Measurements from ENCODE around the gene METAP1.
"Not testable (repeated sequence)": the region's sequence is repeated elsewhere in the genome, so short reads cannot be mapped to it uniquely, and the experiment has no call there.

Gene METAP1

DNA sequence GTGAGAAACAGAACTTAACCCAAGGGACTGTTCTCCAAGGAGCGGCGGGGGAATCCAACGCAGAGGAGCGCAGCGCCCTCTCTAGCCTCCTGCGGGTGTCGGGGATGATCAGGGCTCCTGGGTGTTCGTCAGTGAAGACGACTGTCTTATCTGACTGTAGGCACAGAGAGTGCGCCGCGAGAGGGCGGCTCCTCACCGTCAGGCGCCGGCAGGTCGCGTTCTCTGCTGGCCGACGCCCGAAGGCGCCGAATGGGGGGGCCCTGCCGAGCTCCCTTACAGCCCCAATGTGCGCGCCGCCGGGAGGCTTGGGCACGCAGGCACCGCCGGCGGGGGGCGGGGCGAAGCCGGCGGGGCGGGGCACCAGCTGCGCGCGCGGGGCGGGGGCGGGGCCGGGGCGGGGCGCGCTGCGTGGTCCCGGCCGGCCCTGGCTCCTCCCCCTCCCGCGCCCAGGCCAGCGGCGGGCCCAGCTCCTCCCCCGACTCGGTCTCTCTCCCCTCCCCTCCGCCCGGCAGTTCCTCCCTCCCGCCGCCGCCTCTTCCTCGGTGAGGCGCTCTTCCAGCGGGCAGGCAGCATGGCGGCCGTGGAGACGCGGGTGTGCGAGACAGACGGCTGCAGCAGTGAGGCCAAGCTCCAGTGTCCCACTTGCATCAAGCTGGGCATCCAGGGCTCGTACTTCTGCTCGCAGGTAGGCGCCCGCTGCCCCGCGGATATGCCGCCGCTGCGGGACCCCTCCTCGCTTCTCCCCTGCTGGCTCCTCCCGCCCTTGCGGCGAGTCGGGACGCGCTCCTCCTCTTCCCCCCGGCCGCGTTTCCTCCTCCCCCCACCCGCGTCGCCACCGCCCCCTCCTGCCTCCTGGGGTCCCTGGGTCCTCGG lies at the start of gene METAP1:
METAP1 (plus strand) TSS at position 539 of the 873 bp plus-strand sequence; CDS start at position 572, 33 bp downstream.
- peak; percentile 90 to 92 for DNase-seq (ENCODE audit: low read depth in 2 of 2)

DNA sequence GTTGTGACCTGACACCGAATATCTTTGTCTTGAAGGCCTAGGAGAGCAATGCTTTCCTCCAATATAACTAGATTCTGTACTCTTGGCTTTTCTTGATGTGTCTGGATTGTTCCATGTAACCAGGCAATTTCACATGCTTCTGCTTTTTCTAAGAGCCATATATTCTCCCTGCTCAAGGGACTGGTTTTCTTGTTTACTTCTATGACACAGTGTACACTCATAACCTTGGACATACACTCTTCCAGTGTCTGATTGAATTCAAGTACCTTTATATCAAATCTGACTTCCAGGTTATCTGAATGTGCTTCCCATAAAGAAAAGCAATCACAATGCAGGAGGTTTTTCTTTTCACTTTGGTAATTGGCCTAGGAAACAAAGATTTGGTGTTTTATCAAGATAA lies 49.2 kb upstream of the METAP1 start:
- DNase-seq (ENCODE audit: low read depth in 2 of 2), result no peak

DNA sequence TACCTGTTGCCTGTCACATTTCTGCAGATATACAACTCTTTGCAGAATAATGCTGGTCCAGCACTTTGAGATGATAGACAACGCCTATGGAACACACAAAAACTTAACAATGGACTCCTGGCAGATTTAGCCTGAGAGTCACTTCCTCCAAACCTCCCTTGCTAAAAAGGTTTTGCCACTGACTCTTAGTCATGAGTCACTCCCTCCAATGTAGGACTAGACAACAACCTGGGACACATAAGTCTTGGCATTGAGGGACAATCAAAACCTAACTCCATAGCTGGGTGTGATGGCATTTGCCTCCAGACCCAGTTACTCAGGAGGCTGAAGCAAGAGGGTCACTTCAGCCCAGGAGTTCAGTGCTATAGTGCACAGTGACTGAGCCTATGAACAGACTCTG lies 44.6 kb upstream of the METAP1 start:
- DNase-seq (ENCODE audit: low read depth in 2 of 2), result no peak

DNA sequence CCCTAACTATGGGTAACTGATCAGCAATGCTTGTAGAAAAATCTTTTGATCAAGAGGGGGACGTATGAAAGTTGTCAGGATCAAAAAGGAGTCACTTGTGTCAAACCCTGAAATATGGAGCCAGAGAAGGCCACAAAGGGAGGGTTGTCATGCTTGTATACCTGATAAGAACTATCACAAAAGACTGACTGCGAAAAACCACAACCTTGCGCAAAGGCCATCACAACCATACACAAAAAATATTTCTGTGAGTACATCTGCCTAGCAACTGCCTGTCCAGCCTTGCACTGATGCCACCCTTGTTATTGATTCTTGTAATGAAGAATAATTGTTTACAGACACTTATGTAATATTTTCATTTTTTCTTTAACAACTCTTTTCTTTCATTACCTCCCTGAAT lies 43.8 kb upstream of the METAP1 start:
- DNase-seq (ENCODE audit: low read depth in 2 of 2), result no peak

DNA sequence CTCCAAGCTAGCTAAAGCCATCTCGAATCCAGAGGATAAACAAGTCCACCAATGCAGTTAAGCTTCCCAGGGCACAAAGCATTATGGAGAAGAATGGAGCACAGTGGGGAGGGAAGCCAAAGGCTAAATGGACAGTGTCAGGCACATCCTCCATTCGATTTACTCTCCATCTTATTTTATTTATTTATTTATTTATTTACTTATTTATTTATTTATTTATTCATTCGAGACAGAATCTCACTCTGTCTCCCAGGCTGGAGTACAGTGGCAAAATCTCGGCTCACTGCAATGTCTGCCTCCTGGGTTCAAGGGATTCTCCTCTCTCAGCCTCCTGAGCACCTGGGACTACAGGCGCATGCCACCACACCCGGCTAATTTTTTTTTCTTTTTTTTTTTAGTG lies 40.3 kb upstream of the METAP1 start:
- no peak for DNase-seq (ENCODE audit: low read depth in 2 of 2)

DNA sequence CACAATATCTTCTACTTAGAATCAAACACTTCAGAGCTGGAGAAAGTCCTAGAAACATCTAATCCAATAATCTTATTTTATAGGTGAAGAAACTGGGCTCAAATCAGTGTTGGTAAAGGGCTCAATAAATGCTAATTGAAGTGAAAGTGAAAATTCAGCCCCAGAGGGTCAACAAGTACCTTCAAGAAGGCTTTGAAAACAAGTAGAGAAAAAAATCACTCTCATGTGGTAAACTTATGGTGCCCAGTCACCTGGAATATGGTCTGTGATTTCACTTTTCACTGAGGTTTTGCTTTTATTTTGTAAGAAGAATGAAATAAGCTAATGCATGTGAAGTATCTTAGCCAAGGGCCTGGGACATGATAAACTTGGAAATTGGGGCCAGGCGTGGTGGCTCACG lies 37.5 kb upstream of the METAP1 start:
- DNase-seq (ENCODE audit: low read depth in 2 of 2), result no peak

DNA sequence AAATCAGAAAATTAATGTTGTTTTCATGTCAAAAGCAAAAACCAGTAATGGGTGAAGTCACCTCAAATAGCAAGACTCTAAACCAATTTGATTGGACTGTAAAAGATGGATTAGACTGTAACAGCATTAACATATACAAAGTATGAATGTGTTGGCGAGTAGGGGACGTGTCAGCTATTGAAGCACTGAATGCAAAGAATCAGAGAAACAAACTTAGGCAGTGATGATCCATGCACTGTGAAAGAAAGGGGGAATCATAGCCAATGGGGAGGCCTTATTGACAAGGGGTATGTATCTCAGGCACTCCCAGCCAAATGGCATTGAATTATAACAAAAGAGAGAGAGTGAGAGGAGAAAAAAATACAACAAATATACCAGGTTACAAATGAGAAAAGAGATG lies 36.1 kb upstream of the METAP1 start:
- no peak for DNase-seq (ENCODE audit: low read depth in 2 of 2)

DNA sequence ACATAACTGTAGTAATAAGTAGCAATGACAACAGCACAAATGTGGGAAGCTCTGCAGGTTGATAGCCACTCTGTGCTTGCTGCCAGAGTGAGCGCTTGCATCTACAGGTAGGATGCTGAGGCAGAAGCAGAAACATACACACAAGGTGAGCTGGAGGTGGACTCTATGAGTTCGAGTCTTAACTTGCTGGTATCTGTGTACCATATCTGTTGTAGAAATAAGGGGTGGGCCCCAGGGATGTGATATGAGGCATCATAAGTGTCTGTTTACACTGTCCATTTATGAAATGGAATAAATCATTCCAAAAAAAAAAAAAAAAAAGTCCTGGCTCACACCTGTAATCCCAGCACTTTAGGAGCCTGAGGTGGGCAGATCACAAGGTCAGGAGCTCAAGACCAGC lies 33.8 kb upstream of the METAP1 start:
- no peak for DNase-seq (ENCODE audit: low read depth in 2 of 2)

DNA sequence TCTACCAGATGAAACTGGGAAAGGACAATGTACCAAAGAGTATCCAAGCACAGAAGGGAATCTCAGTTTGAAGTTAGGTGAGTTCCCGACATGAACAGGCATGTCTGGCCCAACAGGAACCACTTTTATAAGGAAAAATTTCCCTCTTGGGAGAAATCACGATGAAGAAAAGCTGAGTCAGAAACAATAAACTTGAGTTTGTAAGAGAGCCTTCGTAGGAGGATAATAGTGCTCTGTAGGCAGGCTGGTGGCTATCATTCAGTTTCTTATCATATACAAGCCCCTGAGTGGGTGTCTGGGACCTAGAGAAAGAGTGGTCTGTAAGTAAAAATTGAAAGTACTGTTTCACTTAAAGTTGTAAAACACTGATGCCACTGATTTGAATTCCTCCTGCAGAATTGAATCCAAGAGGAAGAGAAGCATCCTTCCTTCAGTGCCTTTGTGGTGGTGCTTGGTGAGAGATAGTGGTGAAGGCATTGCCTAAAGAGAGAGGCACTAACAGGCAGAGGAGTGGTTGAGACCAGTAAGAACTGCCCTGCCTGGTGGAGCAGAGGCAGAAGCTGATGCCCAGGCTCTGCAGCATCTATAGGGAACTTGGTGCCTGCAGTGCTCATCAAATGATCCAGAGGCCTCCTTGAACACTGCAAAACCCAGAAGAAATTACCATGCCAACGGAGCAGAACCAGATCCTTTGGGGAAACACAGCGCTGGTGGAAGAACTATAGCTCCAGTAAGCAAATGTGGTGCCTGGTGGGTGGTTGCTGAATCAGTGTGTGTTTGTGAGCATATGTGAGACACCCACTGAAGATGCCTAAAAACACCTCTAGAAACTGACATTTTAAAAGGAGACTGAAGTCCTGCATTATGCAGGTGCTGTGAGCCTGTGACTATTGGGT lies 31.7 kb upstream of the METAP1 start:
- no peak for DNase-seq (ENCODE audit: low read depth in 2 of 2)

DNA sequence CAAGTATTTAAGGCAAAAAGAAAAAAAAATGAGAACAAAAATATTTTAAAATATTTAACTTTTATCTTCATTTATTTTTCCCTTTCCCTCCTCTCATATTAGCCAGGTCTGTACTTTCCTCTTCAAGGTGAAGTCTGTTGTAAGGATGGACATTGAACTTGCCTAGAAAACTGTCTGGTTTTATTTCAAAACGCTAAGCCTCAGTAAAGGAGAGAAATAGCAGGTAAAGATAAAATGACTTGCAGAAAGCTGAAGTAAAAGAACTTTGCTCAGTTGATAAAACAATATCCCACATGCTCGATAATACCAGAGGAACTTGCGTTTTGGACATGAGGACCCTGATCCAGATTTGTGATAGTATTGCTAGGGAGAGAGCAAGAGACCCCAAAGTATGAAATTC lies 28.6 kb upstream of the METAP1 start:
- DNase-seq (ENCODE audit: low read depth in 2 of 2), result no peak

DNA sequence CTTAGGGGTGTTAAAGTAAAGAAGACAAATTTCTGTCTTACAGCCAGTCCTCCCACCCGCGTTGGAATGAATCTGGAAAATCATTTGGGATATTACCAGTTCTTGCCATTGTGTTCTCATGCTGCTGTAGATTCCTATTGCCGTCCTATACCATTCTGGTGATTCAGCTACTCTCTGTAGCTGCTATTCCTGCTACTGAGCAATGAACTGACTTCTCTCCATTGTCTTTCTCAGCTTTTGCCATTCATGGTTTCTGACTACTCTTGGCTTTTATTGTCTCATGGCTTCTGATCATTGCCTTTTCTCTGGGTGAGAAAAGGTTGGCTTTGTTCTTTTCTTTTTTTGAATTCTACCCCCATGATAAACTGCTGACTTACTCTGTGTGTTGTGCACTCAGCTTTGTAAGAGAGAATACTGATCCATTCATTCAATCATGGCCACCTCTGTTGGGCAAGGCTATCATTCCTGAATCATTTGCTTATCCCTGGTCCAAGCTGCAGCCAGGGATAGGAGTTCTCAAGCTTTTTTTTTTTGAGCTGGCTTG lies 27.7 kb upstream of the METAP1 start:
- DNase-seq (ENCODE audit: low read depth in 2 of 2), result no peak

DNA sequence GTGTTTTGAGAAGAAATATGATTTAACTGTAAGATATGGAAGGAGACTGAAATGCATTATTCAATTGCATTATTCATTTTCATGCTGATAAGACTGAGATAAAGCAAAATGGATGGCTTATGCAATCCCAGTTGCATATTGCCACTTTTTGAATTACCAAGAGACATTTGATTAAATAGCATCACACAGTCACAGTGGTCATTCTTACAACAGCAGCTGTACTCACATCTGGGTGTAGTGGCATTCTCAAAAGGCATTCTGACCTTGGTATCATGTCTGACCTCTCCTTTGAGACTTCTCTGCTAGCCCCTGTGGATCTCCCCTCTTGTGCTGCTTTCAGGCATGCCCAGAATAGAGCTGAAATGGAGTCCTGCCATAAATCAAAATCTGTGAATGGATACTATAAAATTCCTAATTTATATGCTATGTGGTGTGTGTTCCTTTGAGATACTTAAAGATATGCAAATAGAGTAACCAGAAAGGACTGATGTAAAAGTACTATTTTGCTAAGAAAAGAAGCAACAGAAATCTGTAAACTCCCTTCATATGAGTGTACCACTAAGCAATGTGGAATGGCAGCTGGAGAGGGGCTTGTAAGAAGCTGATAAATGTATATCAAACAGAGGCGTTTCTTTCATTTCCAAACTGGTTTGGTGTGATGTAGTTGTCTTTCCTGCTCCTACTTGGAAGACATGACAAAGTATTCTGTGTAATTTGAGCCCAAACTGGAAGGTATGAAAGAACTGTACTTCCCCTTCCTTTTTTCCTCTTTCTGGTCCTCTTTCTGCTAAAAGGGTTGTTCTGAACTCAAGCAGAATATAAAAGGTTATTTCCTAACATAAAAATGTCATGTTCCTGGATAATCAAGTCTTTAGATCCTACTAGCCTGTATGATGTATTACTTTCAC lies 25.4 kb upstream of the METAP1 start:
- no peak for DNase-seq (ENCODE audit: low read depth in 2 of 2)

DNA sequence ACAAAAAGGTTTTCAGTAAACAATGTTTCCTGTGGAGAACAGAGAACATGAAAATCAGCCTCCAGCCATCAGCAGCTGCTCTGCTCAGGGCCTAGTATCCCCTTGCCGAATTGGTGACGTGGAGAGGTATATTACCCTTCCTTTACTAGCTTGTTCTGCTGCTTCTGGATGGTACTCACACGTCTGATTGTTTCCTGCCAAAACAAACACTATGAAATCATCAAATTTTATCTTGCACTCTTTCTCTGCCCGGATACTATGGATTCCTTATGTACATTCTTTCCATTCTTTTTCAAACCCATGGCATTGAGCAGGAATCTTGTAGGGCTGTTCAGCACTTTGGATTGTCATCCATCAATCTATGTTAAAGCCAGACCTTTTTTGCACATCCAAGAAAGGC lies 18.8 kb upstream of the METAP1 start:
- no peak for DNase-seq (ENCODE audit: low read depth in 2 of 2)

DNA sequence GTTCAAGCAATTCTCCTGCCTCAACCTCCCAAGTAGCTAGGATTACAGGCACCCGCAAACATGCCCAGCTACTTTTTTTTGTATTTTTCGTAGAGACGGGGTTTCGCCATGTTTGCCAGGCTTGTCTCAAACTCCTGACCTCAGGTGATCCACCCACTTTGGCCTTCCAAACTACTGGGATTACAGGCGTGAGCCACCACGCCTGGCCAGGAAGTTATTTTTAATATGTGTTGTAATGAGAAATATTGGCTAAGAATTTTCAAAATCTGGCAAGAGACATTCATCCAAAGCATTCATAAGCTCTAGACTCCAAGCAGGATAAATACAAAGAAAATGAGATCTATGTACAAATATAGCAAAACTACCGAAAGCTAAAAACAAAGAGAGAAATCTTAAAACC lies 18.0 kb upstream of the METAP1 start:
- no peak for DNase-seq (ENCODE audit: low read depth in 2 of 2)

DNA sequence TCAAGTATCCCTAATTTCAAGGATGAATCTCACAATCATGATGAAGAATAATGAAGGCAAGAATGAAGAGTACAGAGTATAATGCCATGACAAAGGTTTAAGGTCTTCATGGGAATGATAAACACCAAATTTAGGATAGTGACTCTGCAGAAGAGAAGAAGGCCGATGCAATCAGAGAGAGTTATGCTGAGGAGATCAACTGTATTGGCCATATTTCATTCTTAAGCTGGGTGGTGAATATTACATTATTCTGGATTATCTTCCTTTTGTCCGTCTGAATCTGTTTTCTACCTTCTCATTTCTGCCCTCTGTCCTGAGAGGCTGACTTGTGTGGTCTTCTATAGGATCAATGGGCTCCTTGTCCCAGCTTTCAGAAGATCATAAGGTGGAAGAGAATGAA lies 7.8 kb upstream of the METAP1 start:
- DNase-seq (ENCODE audit: low read depth in 2 of 2), result no peak

DNA sequence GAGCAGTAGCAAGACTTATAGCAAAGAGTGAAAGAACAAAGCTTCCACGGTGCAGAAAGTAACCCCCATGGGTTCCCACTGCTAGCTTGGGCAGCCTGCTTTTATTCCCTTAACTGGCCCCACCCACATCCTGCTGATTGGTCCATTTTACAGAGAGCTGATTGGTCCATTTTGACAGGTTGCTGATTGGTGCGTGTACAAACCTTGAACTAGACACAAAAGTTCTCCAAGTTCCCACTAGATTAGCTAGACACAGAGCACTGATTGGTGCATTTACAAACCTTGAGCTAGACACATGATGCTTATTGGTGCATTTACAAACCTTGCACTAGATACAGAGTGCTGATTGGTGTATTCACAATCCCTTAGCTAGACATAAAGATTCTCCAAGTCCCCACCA lies 2.7 kb upstream of the METAP1 start:
- not testable (repeated sequence) for DNase-seq (ENCODE audit: low read depth in 2 of 2)

DNA sequence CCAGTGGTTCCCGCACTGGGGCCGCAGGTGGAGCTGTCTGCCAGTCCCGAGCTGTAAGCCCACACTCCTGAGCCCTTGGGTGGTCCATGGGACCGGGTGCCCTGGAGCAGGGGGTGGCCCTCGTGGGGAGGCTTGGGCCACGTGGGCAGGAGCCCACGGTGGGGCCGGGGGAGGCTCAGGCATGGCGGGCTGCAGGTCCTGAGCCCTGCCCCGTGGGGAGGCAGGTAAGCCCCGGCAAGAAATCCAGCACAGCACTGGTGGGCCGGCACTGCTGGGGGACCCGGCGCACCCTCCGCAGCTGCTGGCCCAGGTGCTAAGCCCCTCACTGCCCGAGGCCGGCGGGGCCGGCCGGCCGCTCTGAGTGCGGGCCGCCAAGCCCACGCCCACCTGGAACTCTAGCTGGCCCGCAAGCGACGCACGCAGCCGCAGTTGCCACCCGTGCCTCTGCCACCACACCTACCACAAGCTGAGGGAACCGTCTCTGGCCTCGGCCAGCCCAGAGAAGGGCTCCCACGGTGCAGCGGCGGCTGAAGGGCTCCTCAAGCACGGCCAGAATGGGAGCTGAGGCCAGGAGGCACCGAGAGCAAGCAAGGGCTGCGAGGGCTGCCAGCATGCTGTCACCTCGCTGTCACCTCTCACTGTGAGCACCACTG lies 2.0 kb upstream of the METAP1 start:
- no peak for DNase-seq (ENCODE audit: low read depth in 2 of 2)

DNA sequence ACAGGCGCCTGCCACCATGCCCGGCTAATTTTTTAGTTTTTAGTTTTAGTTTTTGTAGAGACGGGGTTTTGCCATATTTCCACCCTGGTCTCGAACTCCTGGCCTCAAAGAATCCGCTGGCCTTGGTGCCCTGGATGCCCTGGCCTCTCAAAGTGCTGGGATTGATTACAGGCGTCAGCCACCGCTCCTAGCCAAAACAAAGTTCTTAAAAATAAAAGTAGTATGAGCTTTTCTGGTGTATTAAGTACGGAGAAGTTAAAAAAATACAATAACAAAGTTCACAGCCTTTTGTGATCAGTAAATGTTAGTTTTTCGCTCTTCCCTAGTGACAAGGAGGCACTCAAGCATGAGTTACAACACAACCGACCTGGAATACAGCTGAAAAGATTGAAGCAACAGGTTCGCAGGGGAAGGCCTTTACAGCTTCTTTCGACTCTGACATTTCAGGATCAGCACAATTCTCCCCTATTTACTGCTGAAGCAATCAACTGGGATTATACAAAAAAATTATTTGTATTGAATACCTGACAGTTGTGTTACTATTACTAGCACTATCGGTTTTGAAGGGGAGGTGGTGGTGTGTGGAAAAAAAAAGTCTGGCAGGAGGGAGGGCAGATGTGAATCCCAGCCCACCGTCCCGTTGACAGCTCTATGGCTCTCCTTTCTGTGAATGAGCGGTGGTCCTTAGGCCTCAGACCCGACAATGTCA lies 893 bp upstream of the METAP1 start:
- DNase-seq (ENCODE audit: low read depth in 2 of 2), result no peak

DNA sequence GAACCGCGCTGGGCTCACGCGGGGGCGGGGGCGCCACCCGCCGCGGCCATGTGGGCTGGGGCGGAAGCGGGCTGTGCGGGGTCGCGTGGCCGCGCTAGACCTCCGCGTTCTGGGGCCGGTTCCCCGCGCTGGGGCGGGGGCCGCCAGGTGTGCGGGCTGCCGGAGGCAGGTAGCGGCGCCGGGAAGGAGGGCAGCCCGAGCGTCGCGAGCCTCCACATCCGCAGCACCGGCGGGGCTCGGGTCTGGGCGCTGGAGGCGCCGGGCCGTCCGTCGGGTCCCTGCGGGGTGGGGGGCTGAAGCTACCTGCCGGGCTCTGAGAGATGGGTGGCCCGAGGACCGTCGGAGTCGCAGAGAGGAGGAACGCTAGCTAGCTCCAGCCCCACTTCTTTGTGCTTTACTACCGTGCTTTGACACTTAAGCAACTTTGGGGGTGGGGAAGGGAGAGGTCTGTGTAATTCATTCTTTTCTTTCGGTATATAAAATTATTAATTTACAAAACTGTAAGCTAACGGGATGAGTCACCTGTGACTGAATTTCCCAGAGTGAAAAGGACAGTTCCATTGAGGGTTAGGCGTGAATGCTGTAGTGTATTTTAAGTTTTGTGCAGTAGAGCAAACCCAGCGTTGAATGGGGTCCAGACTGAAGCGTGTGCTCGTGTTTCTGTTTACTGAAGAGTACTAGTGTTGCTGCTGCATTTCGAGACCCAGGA lies 689 bp downstream of the METAP1 start:
- peak in 1 of 2 donors; percentile 16 for DNase-seq (ENCODE audit: low read depth in 2 of 2)

DNA sequence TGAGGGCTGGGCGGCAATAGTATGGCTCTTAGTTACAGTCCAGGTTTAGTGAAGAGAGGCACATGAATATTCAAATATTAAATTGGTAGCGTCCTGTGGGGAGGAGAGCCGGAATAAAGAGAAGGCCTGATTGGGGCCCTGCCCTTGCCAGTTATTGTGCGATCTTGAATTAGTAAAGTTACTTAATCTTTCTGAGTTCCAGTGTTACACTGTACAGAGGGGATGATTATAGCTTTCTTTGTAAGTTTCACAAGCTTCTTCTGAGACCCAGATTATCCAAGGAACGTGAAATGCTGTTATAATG lies 1.2 kb downstream of the METAP1 start:
- DNase-seq (ENCODE audit: low read depth in 2 of 2), result no peak
